Endothelial cell of hepatic sinusoid (primary cell): ENCODE data around the gene RESF1.

Experiments
- in situ Hi-C: cut with HindIII; loops from 2 replicates; pipeline ENCODE4 v1.10.0; 2017; ENCODE audit warnings: low sequenced_read_pairs

Gene RESF1

GRCh38 chr12:31959161-31959700 lies at the start of gene RESF1:
TSS of gene RESF1 (plus strand) at chr12:31959415. CDS start at chr12:31980956, 21,541 bp downstream.
- in situ Hi-C loops: no loop called here

- in situ Hi-C loops: no loop called here
Measured at GRCh38 chr12:31914927-31915326, 44.3 kb upstream of the RESF1 start.

GRCh38 chr12:31915446-31915845 lies 43.8 kb upstream of the RESF1 start:
- in situ Hi-C loops: no loop called here

GRCh38 chr12:31922341-31923062 lies 36.7 kb upstream of the RESF1 start:
- in situ Hi-C loops: no loop called here

- in situ Hi-C loops: no loop called here
Measured at GRCh38 chr12:31923063-31923412, 36.2 kb upstream of the RESF1 start.

- in situ Hi-C loops: no loop called here
Measured at GRCh38 chr12:31928246-31929026, 30.8 kb upstream of the RESF1 start.

- in situ Hi-C loops: no loop called here
Measured at GRCh38 chr12:31929027-31929526, 30.1 kb upstream of the RESF1 start.

GRCh38 chr12:31931796-31932715 lies 27.2 kb upstream of the RESF1 start:
- in situ Hi-C loops: no loop called here

- in situ Hi-C loops: no loop called here
Measured at GRCh38 chr12:31944299-31944698, 14.9 kb upstream of the RESF1 start.

- in situ Hi-C loops: loop anchor here (5.0 kb wide), 1 partner anchor 51 kb away; no protein-coding TSS in a partner anchor
Measured at GRCh38 chr12:31947971-31948370, 11.2 kb upstream of the RESF1 start.

- in situ Hi-C loops: loop anchor here (5.0 kb wide), 1 partner anchor 52 kb away; no protein-coding TSS in a partner anchor
Measured at GRCh38 chr12:31948697-31949359, 10.4 kb upstream of the RESF1 start.

- in situ Hi-C loops: no loop called here
Measured at GRCh38 chr12:31950088-31950487, 9.1 kb upstream of the RESF1 start.

GRCh38 chr12:31950492-31950891 lies 8.7 kb upstream of the RESF1 start:
- in situ Hi-C loops: no loop called here

GRCh38 chr12:31951008-31951407 lies 8.2 kb upstream of the RESF1 start:
- in situ Hi-C loops: no loop called here

GRCh38 chr12:31951939-31952338 lies 7.3 kb upstream of the RESF1 start:
- in situ Hi-C loops: no loop called here

- in situ Hi-C loops: no loop called here
Measured at GRCh38 chr12:31952418-31952817, 6.8 kb upstream of the RESF1 start.

- in situ Hi-C loops: no loop called here
Measured at GRCh38 chr12:31954925-31955858, 4.0 kb upstream of the RESF1 start.

GRCh38 chr12:31958569-31959160 lies 550 bp upstream of the RESF1 start:
- in situ Hi-C loops: no loop called here
